Ovary (tissue), 9 donors: ENCODE data around the gene CD300A. TPM values are rescaled to one million over a fixed set of nuclear protein-coding genes. Genes with fewer than 3 reads are reported as not detected.

Experiments
- DNase-seq, 5 donors: peaks; one replicate each; pipeline ENCODE4 v3.0.0-alpha.2; 2019 to 2020
- H3K27ac ChIP-seq, 2 donors: fragments of 200-600 bp; one replicate each; pipeline versions ENCODE4 v1.5.1 to v1.8.0; 2019 to 2022
- H3K27me3 ChIP-seq: fragments of 200-600 bp; one replicate; pipeline ENCODE4 v1.8.0; 2022
- H3K36me3 ChIP-seq: fragments of 200-600 bp; sonication (generic); one replicate; pipeline ENCODE4 v1.5.1; 2019
- H3K4me1 ChIP-seq: one replicate; pipeline ENCODE4 v1.8.1; 2013; ENCODE audit warnings: mild to moderate bottlenecking, moderate library complexity; ENCODE audit not compliant: insufficient read depth
- H3K4me3 ChIP-seq: fragments of 200-600 bp; sonication (generic); one replicate; pipeline ENCODE4 v1.5.1; 2017
- H3K9me3 ChIP-seq, 2 donors: fragments of 200-600 bp in 1 of 2; sonication (generic) in 1 of 2; one replicate each; pipeline versions ENCODE4 v1.5.1 to v1.8.1; 2013 to 2019; ENCODE audit warnings: mild to moderate bottlenecking in 1 of 2, moderate library complexity in 1 of 2
- CTCF ChIP-seq, 3 donors: fragments of 450-650 bp in 2 of 3; fragments of 200-600 bp in 1 of 3; IDR thresholded peaks; one replicate each; pipeline versions ENCODE4 v1.5.1 to v1.8.0; 2016 to 2022; ENCODE audit warnings: antibody characterized with exemption in 3 of 3, mild to moderate bottlenecking in 1 of 3
- EP300 ChIP-seq: sonication (generic); formaldehyde crosslinking; IDR thresholded peaks from one replicate; pipeline ENCODE4 v1.6.1; 2017; ENCODE audit warnings: antibody characterized with exemption
- POLR2A ChIP-seq: fragments of 450-650 bp; IDR thresholded peaks from one replicate; pipeline ENCODE4 v1.6.1; 2017; ENCODE audit warnings: antibody characterized with exemption, mild to moderate bottlenecking, moderate library complexity
- WGBS, 3 donors: extraction: QIAGEN DNeasy Blood & Tissue Kit in 1 of 3; methylation state at CpG; one replicate each; pipeline versions ENCODE4 v1.1.5 to v1.1.7; 2013 to 2017; 5-methylcytosine and 5-hydroxymethylcytosine counted together
- intact Hi-C, 4 donors: fragments of 100-400 bp; cut with DNase I; formaldehyde crosslinking; loops; one replicate each; pipeline versions ENCODE4 v1.11.0 to v1.15.1; 2022 to 2023
- polyA plus RNA-seq, 2 donors: library from polyadenylated mRNA; stranded (reverse); fragments of 200-250 nt in 1 of 2; fragments of 350-450 nt in 1 of 2; fragmentation: Illumina TruSeq in 1 of 2; extraction: RNeasy Lipid Tissue Mini Kit (QIAGEN cat#74804) in 1 of 2; gene quantifications; one replicate each; pipeline ENCODE4 v1.2.3, GENCODE V29; 2013 to 2014
- total RNA-seq, 7 donors: library from RNA; depleted of rRNA in 2 of 7; stranded (reverse); fragments of >200 nt in 2 of 7; fragmentation: NEBNext Ultra II Directional in 3 of 7; extraction: Animal tissue kit (Norgen Biotek cat#: 25700) in 3 of 7; gene quantifications; one replicate each; pipeline versions ENCODE4 v1.1.0 to v1.2.4, GENCODE V29; 2016 to 2023
- donor health status: DM: no; HTN: no; CAD: no; lungs with moderate emphysema.
- donor health status: DM: no; HTN: no; CAD: no.
- donor health status: Bipolar disorder and iron deficiency.
- donor health status: DM: yes; HTN: yes; CAD: no.
- donor health status: DM: no; HTN: no; CAD: no.
- donor health status: DM: yes; HTN: yes; CAD: no.

The CD300A gene
- total and polyA plus RNA-seq, 9 donors = 1.4 to 5.5 (median 2.1) TPM

GRCh38 chr17:74512036-74512435, 45.6 kb downstream of the CD300A start:
- Histone ChIP-seq H3K27me3 (no peaks in the 10 kb centered on the region), H3K4me1 (no peaks in the 10 kb centered on the region), H3K9me3 (no peaks in the 10 kb centered on the region), H3K36me3 (no peaks in the 10 kb centered on the region), H3K4me3 (no peak overlapping the region), H3K27ac (no peak overlapping the region)
- intact Hi-C loops = no loop called here
- TF ChIP-seq EP300 (no peak), POLR2A (no peak), CTCF (IDR thresholded peaks at IDR 0.05) (no peak)
- WGBS, 3 donors = 65 to 82% (median 74%) methylated on average over 1 to 2 of the region's 2 CpGs
- no peak for DNase-seq

- no peak for TF ChIP-seq CTCF (IDR thresholded peaks at IDR 0.05)
- TF ChIP-seq POLR2A = no peak
- TF ChIP-seq EP300 = no peak
- Histone ChIP-seq H3K4me3 (no peak overlapping the region), H3K27ac (no peak overlapping the region), H3K4me1 (no peaks in the 10 kb centered on the region), H3K36me3 (no peaks in the 10 kb centered on the region), H3K27me3 (no peaks in the 10 kb centered on the region), H3K9me3 (no peaks in the 10 kb centered on the region)
- intact Hi-C loops = no loop called here
- WGBS, 3 donors = 45 to 59% (median 48%) methylated on average over 7 of the region's 7 CpGs
- DNase-seq = no peak
Observed at GRCh38 chr17:74512624-74513091, 46.2 kb downstream of the CD300A start.

GRCh38 chr17:74513987-74514631, 47.7 kb downstream of the CD300A start:
- WGBS, 3 donors = 66 to 94% (median 81%) methylated on average over 3 of the region's 3 CpGs
- TF ChIP-seq EP300 = no peak
- TF ChIP-seq POLR2A = no peak
- TF ChIP-seq CTCF (IDR thresholded peaks at IDR 0.05) = no peak
- H3K4me1 ChIP-seq = no peaks in the 10 kb centered on the region
- no peaks in the 10 kb centered on the region for H3K27me3 ChIP-seq
- H3K9me3 ChIP-seq = no peaks in the 10 kb centered on the region
- no peak overlapping the region for H3K27ac ChIP-seq
- DNase-seq = no peak
- intact Hi-C loops = no loop called here
- H3K36me3 ChIP-seq = no peaks in the 10 kb centered on the region
- no peak overlapping the region for H3K4me3 ChIP-seq

GRCh38 chr17:74514632-74515334, 48.3 kb downstream of the CD300A start:
- no peak for DNase-seq
- H3K27me3 ChIP-seq = no peaks in the 10 kb centered on the region
- H3K4me1 ChIP-seq = no peaks in the 10 kb centered on the region
- TF ChIP-seq CTCF (IDR thresholded peaks at IDR 0.05) (no peak), POLR2A (no peak), EP300 (no peak)
- WGBS, 3 donors = 92 to 93% (median 92%) methylated on average over 10 of the region's 10 CpGs
- intact Hi-C loops = no loop called here
- H3K36me3 ChIP-seq = no peaks in the 10 kb centered on the region
- H3K4me3 ChIP-seq = no peak overlapping the region
- H3K9me3 ChIP-seq = no peaks in the 10 kb centered on the region
- no peak overlapping the region for H3K27ac ChIP-seq
